Sigmoid colon (tissue), 7 donors: ENCODE measurements around the gene TBX3. TPM values are rescaled to one million over a fixed set of nuclear protein-coding genes. Genes with fewer than 3 reads are reported as not detected.

Experiments used
- DNase-seq: peaks from one replicate; pipeline ENCODE4 v3.0.0-alpha.2; 2019
- H3K27ac ChIP-seq, 4 donors: fragments of 200-600 bp; sonication (generic); one replicate each; pipeline ENCODE4 v1.5.1; 2016 to 2019; ENCODE audit warnings: mild to moderate bottlenecking in 1 of 4
- H3K27me3 ChIP-seq, 3 donors: fragments of 200-600 bp; sonication (generic); one replicate each; pipeline ENCODE4 v1.5.1; 2019; ENCODE audit warnings: mild to moderate bottlenecking in 1 of 3
- H3K36me3 ChIP-seq, 4 donors: fragments of 200-600 bp; sonication (generic); one replicate each; pipeline ENCODE4 v1.5.1; 2016 to 2019
- H3K4me1 ChIP-seq, 4 donors: fragments of 200-600 bp; sonication (generic); one replicate each; pipeline ENCODE4 v1.5.1; 2017 to 2019
- H3K4me3 ChIP-seq, 4 donors: fragments of 200-600 bp; sonication (generic); one replicate each; pipeline ENCODE4 v1.5.1; 2017 to 2019; ENCODE audit warnings: mild to moderate bottlenecking in 2 of 4, moderate library complexity in 1 of 4
- H3K9me3 ChIP-seq, 4 donors: fragments of 200-600 bp in 3 of 4; sonication (generic) in 3 of 4; one replicate each; pipeline versions ENCODE4 v1.5.1 to v1.6.1; 2013 to 2019
- EP300 ChIP-seq, 4 donors: sonication (generic); formaldehyde crosslinking; IDR thresholded peaks; one replicate each; pipeline ENCODE4 v1.6.1; 2017; ENCODE audit warnings: antibody characterized with exemption in 4 of 4
- POLR2A ChIP-seq, 2 donors: fragments of 450-650 bp; IDR thresholded peaks; one replicate each; pipeline ENCODE4 v1.6.1; 2016; ENCODE audit warnings: antibody characterized with exemption in 2 of 2, mild to moderate bottlenecking in 2 of 2, moderate library complexity in 2 of 2
- POLR2AphosphoS5 ChIP-seq, 4 donors: sonication (generic); formaldehyde crosslinking; IDR thresholded peaks; one replicate each; pipeline ENCODE4 v1.6.1; 2017; ENCODE audit warnings: antibody characterized with exemption in 4 of 4
- WGBS, 2 donors: extraction: QIAGEN DNeasy Blood & Tissue Kit; methylation state at CpG; one replicate each; pipeline ENCODE4 v1.1.7; 2013; 5-methylcytosine and 5-hydroxymethylcytosine counted together
- intact Hi-C: fragments of 100-400 bp; cut with DNase I; formaldehyde crosslinking; loops from one replicate; pipeline ENCODE4 v1.15.1; 2023
- polyA plus RNA-seq, 3 donors: library from polyadenylated mRNA; stranded (reverse); fragments of 200-250 nt; gene quantifications; one replicate each; pipeline ENCODE4 v1.2.3, GENCODE V29; 2013
- total RNA-seq, 4 donors: library from RNA; depleted of rRNA; stranded (reverse); fragments of >200 nt; gene quantifications; one replicate each; pipeline ENCODE4 v1.1.0, GENCODE V29; 2016
- TF ChIP-seq, protein P1 (sequence below), 4 experiments: fragments of 450-650 bp in 3 of 4; fragments of 200-600 bp in 1 of 4; IDR thresholded peaks; one replicate each; pipeline ENCODE4 v1.5.1; 2016 to 2019; ENCODE audit warnings: antibody characterized with exemption in 4 of 4, mild to moderate bottlenecking in 3 of 4, moderate library complexity in 2 of 4
- donor health status: healthy with polysubstance abuse.
- donor health status: Bipolar disorder and iron deficiency.
- donor health status: healthy.

The TBX3 gene
- total and polyA plus RNA-seq, 7 donors: 2.3 to 9.7 (median 6.2) TPM

DNA sequence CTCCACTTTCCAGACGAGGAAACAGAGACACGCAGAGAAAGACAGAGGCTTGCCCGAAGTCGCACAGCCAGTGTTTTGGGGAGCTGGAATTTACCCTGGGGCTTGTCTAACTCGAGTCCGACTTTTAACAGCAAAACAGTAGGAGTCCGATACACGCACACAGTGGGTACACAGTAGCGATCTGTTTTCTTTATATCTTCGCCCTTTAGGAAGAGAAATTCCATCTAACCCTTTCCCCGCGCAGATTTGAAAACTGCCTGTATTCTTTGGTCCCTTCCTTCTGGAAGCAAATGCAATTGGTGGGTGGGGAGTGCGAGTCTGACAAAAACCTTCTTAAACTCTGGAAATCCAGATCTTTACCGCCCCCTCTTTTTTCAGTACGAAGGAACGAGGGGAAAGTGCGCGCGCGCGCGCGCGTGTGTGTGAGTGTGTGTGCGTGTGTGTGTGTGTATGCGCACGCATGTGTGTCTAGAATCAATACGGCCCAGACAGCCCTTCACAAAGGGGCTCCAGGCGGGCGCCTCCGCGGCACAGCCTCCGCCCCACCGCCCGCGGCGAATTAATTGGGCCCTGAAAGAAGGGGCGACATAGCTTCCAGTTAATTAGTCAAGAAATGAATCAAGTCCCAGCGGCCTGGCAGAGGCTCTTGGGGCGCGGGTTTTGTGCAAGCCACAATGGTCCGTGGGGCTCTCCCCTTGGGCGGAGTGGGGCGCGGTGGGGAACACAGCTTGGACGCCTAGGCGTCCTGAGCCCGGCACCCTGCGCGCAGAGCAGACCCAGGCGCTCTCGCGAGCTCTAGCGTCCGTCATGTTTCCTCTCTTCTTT, 14.0 kb upstream of the TBX3 start:
- TF ChIP-seq, protein P1, sequence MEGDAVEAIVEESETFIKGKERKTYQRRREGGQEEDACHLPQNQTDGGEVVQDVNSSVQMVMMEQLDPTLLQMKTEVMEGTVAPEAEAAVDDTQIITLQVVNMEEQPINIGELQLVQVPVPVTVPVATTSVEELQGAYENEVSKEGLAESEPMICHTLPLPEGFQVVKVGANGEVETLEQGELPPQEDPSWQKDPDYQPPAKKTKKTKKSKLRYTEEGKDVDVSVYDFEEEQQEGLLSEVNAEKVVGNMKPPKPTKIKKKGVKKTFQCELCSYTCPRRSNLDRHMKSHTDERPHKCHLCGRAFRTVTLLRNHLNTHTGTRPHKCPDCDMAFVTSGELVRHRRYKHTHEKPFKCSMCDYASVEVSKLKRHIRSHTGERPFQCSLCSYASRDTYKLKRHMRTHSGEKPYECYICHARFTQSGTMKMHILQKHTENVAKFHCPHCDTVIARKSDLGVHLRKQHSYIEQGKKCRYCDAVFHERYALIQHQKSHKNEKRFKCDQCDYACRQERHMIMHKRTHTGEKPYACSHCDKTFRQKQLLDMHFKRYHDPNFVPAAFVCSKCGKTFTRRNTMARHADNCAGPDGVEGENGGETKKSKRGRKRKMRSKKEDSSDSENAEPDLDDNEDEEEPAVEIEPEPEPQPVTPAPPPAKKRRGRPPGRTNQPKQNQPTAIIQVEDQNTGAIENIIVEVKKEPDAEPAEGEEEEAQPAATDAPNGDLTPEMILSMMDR (IDR thresholded peaks at IDR 0.05): no peak
- TF ChIP-seq POLR2AphosphoS5 (IDR thresholded peaks at IDR 0.05) (no peak), EP300 (IDR thresholded peaks at IDR 0.05) (no peak), POLR2A (IDR thresholded peaks at IDR 0.05) (no peak)
- H3K27me3 ChIP-seq: peaks cover 53 to 100% (median 96%) of the 10 kb centered on the region in 3 donors
- H3K4me1 ChIP-seq: peaks cover 0 to 14% (median 7%) of the 10 kb centered on the region in 4 donors
- no peaks in the 10 kb centered on the region for H3K36me3 ChIP-seq
- no peak for DNase-seq
- H3K27ac ChIP-seq: no peak overlapping the region
- intact Hi-C loops: no loop called here
- 5 to 6% methylated on average over 55 of the region's 55 CpGs for WGBS, 2 donors
- H3K9me3 ChIP-seq: no peaks in the 10 kb centered on the region
- H3K4me3 ChIP-seq: peak overlapping the region in 3 of 4 donors; percentile 3 to 18 (median 14)

DNA sequence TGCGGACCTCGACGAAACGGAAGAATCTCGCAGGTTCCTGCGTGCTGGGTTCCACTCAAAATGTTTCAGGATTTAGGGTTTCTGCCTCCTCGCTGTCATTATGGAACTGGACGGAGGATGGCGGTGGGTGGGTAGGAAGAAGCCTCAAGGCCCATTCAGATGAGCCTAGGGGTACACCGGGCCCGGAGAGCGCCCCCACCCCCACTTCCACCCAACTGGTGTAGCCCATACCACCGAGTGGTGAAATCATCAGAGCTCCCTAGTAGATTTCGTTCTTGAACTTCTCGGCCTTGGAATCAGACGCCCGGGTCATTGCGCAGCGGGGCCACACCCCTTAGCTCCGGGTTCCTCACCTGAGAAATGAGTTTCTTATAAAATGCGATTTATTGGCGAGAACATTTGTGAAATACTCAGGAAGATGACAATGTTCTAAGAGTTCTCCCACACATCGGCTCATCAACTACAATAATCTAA, 13.3 kb upstream of the TBX3 start:
- no peaks in the 10 kb centered on the region for H3K36me3 ChIP-seq
- no peaks in the 10 kb centered on the region for H3K9me3 ChIP-seq
- no peak for DNase-seq
- no peak overlapping the region for H3K27ac ChIP-seq
- H3K4me1 ChIP-seq: peaks cover 0 to 20% (median 14%) of the 10 kb centered on the region in 4 donors
- H3K4me3 ChIP-seq: no peak overlapping the region
- intact Hi-C loops: no loop called here
- peaks cover 58 to 100% (median 98%) of the 10 kb centered on the region in 3 donors for H3K27me3 ChIP-seq
- WGBS, 2 donors: 11 to 12% methylated on average over 23 of the region's 23 CpGs
- TF ChIP-seq EP300 (IDR thresholded peaks at IDR 0.05) (no peak), POLR2A (IDR thresholded peaks at IDR 0.05) (no peak), POLR2AphosphoS5 (IDR thresholded peaks at IDR 0.05) (no peak)
- TF ChIP-seq, protein P1 (IDR thresholded peaks at IDR 0.05): no peak

DNA sequence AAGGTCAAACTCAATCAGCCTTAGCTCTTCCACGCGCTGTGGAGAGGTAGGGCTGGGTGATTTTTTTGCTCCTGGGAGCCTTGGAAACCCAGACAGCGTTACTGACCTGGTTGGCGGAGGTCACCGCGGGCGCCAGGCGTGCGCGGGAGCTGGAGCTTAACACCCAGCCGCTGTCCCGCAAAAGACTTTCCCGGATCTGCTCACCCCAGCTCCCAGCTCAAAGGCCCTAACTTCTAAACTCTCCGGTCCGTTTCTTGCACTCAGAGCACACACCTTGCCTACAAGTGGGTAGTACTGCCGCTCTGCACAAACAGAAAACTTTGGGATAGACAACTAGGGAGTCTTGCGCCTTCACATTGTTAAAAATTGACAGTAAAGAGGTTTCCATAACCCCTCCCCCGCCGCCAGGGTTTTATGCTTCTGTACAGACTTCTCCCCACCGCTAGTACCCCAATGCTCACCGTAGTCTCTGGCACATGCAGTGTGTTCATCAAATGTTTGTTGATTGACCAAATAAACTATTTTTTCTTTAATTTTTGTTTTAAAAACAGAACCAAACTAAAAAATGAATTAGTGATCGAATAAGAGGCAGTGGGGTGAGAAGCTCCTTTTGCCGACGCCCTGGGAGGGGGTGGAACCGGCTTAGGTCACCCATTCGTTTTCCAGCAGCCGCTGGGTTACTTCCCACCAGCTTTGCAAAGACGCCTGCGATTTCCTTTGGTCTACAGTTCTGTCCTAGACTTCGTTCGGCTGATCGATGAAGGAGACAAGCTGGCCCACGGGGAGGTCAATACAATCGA, 12.7 kb upstream of the TBX3 start:
- peaks cover 0 to 25% (median 17%) of the 10 kb centered on the region in 4 donors for H3K4me1 ChIP-seq
- no peaks in the 10 kb centered on the region for H3K9me3 ChIP-seq
- no peak for DNase-seq
- peaks cover 60 to 100% (median 98%) of the 10 kb centered on the region in 3 donors for H3K27me3 ChIP-seq
- no peaks in the 10 kb centered on the region for H3K36me3 ChIP-seq
- no peak overlapping the region for H3K27ac ChIP-seq
- H3K4me3 ChIP-seq: no peak overlapping the region
- 15 to 26% methylated on average over 34 of the region's 34 CpGs for WGBS, 2 donors
- intact Hi-C loops: no loop called here
- no peak for TF ChIP-seq EP300 (IDR thresholded peaks at IDR 0.05)
- no peak for TF ChIP-seq POLR2A (IDR thresholded peaks at IDR 0.05)
- TF ChIP-seq POLR2AphosphoS5 (IDR thresholded peaks at IDR 0.05): no peak
- TF ChIP-seq, protein P1 (IDR thresholded peaks at IDR 0.05): no peak

DNA sequence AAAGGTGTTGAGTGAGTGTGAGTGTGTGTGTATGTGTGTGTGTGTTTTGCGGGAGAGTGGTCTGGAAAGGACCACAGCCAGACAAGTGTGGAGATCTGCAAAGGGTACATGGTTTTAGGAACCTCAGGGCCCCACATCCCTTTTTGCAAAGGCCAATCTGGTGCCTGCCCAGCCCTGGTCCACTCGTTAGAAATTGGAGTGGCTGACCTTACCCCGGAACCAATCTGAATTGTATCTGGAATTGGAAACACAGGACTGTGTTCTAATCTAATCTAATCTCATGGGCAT, 11.3 kb upstream of the TBX3 start:
- intact Hi-C loops: no loop called here
- no peak for DNase-seq
- TF ChIP-seq POLR2A (IDR thresholded peaks at IDR 0.05): no peak
- no peak for TF ChIP-seq EP300 (IDR thresholded peaks at IDR 0.05)
- TF ChIP-seq, protein P1 (IDR thresholded peaks at IDR 0.05): no peak
- TF ChIP-seq POLR2AphosphoS5 (IDR thresholded peaks at IDR 0.05): no peak
- WGBS, 2 donors: 52 to 83% methylated on average over 3 of the region's 3 CpGs
- Histone ChIP-seq H3K27ac (no peak overlapping the region), H3K27me3 (peaks cover 61 to 100% (median 100%) of the 10 kb centered on the region in 3 donors), H3K4me3 (no peak overlapping the region), H3K9me3 (no peaks in the 10 kb centered on the region), H3K4me1 (peaks cover 0 to 25% (median 17%) of the 10 kb centered on the region in 4 donors), H3K36me3 (no peaks in the 10 kb centered on the region)
